NCI-H1092 treated with DMSO at 0.1 percent for 48 hours (cell line): ENCODE measurements around the gene CAMTA1.

Experiments used
- DNase-seq: peaks from one replicate; lab custom pipeline; 2025; lab: John Stamatoyannopoulos, UW

Gene CAMTA1

DNA sequence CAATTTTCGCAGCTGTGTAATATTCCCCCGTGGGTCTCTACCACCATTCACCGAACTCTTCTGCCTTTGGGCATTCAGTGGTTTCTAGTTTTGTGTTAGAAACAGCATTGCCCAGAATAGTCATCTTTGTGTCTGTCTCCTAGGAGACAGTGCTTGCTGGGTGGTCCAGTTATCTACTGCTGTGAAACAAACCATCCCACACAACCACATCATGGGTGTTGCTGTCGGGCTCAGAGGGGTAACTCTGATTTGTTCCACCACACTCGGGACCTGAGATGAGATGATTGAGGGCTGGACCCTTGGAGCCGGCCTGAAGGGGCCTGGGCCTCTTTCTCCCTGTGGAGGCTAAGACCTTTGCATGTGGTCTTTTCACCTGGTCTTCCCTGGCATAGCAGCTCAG is 558.6 kb downstream of the CAMTA1 start:
- DNase-seq: no peak

GRCh38 chr1:7344299-7344698 is 559.0 kb downstream of the CAMTA1 start:
- DNase-seq: no peak

GRCh38 chr1:7345516-7345915 is 560.3 kb downstream of the CAMTA1 start:
- DNase-seq: no peak

DNA sequence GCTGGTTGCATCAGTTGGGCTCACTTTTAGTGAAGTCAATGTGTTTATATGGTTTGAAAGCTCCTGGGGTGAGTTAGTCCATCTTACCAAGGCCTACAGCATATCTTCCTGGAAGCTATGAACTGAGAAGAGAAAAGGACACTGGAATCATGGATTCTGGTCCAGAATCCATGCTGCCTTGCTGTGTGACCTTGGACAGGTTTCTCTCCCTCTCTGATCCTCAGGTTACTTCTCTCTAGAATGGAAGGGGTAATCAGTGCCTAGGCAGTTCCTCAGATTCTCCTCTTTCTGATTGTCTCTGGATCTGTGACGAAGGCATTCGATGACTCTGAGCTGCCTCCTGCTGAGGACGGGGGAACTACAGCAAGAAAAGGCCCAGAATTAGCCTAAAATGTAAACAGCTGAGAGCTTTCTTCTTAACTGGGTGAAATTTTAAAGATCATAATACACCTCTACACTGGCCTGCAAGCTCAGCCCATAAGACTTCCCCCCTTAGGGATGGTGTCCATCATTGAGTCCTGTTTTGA is 560.9 kb downstream of the CAMTA1 start:
- no peak for DNase-seq

DNA sequence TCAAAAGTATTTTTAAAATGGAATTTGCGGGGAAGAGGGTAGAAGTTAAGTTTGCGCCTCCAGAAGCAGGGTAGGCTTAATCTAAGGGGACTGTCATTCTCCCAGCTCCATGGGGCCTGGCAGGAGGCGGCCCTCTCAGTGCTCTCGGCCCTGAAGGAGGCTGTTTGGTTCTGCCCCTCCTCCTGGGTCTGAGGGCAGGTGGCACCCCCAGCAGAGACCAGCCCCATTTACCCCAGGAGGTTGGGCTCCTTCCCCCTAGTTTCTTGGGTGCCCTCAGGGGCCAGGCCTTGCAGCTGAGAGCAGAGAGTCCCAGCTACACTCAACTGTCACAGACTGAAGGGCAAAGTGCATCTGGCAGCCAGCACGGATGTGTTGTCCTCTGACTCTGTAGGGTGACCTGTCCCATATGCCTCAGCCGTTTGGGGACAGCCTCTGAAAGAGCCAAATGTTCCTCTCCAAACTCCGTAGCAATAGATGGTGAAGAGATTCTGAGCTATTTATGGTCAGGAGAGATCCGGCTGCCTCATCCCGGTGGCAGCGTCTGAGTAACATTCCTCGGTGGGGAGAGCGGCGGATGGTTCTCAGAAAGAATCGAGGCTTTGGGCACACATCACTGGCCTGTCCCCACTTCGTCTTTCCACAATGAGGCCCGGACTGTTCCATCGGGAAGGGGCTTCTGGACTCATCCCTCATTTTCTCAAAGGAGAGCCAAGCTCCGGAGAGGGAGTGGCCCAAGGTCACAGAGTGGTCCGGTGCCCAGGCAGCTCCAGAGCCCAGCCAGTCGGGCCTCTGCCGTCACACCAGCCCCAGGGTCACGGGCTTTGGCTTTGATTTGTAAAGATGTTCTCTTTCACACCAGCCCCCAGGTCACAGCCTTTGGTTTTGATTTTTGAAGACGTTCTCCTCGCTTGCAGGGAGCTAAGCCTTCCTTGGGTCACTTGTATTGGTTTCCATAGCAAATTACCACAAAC is 561.6 kb downstream of the CAMTA1 start:
- no peak for DNase-seq

GRCh38 chr1:7348073-7348472 is 562.8 kb downstream of the CAMTA1 start:
- no peak for DNase-seq

DNA sequence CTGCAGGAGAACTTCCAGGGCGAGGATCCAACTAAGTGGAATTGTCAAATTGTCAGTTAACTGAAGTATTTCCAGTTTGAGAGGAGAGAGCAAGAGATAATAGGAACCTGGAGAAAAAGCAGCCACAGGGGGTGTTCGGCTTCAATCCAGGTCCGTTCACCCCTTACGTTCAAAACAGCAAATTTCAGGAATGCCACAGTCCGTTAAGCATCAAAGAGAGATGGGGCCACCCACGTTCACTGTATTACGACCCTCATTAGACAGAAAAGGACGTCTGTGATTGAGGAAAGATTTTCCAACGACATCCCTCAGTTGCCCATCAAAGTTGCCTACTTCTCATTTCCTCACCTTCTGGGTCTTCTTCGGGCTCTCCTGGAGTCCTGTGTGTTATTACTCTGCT is 563.3 kb downstream of the CAMTA1 start:
- DNase-seq: no peak

- no peak for DNase-seq
Observed at GRCh38 chr1:7350804-7351203, 565.5 kb downstream of the CAMTA1 start.

DNA sequence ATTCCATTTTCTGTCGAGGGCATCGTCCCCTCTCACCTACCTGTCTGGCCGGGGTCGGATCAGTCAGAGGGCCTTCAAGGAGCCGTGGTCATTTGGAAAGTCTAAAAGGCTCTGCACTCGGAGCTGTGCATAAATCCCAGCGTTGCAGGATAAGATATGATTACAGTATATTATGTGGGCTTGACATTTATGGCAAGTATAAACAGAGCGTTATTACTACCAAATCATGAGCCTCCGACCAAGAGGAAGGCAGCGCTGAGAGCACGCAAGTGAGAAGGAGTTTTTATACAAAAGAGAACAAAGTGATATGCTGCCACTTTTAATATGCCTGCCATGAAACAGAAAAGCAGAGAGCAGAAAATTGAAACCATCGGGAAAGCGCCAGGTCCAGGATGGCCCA is 566.4 kb downstream of the CAMTA1 start:
- no peak for DNase-seq

DNA sequence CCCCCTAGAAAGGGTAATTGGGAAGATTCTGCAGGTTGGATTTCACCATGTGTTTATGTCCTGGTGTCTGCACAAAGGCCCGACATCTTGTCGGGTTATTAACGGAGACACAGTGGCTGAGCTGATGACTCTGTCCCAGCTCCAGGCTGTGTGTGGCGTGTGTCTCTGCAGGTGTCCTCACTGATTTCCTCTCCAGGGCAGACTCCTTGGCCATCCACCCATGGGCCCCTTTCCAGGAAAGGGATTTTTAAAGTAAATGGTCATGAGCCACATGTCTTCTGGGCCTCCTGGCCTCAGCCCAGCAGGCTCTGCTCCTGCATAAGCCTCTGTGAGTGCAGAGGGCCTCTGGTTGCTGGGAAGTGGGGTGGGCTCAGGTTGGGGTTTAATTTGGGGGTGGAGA is 567.1 kb downstream of the CAMTA1 start:
- DNase-seq: no peak

DNA sequence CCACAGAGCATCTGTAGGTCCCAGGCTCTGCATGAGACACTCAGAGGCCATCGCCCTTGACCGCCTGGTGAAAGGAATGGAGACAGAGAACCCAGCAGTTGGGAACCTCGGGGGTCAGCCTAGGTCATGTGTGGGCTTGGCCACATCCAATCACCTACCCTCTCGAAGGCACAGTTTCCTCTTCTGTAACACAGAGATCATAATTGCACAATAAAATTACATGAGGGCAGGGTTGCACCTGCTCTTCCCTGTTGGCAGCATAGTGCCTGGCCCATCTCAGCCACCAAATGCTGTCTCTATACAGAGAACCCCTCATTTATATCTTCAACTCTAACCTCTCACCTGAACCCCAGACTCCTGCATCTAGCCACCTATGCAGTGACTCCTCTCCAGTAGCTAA is 567.7 kb downstream of the CAMTA1 start:
- no peak for DNase-seq

DNA sequence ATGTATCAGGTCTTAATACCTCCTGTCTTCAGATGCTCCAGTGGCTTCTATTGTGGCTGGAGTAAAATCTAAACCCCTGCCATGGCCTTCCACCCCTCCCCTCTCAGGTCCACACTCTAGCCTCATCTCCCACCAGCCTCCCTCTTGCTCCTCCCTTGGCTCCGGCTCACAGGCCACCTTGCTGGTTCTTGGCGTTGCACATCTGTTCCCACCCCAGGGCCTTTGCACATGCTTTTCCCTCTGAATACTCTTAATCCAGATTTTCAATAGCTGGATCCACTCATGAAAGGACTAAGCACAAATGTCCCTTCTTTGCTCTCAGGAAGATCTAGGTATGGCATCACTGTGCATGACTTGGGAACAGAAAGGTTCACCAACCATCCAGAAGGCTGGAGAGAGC is 570.4 kb downstream of the CAMTA1 start:
- no peak for DNase-seq

DNA sequence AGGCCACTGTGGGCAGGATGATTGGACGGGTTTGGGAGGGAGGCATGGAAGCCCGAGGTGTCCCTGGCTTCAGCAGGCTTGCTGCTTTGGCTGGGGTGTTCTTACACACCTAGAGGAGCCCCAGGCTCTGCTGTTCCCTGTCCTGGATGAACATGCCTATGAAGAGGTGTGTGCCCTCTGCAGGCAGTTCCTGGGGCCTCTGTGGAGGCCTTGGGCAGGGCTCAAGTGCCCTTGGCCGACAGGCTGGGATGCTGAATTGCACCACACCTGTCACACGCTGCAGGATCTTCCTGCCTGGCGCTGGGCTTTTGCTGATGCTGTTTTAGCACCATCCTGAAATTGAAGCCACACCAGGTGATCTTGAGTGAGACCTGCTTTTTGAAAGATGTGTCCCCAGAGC is 570.8 kb downstream of the CAMTA1 start:
- DNase-seq: no peak

- no peak for DNase-seq
Observed at GRCh38 chr1:7358425-7358824, 573.2 kb downstream of the CAMTA1 start.

DNA sequence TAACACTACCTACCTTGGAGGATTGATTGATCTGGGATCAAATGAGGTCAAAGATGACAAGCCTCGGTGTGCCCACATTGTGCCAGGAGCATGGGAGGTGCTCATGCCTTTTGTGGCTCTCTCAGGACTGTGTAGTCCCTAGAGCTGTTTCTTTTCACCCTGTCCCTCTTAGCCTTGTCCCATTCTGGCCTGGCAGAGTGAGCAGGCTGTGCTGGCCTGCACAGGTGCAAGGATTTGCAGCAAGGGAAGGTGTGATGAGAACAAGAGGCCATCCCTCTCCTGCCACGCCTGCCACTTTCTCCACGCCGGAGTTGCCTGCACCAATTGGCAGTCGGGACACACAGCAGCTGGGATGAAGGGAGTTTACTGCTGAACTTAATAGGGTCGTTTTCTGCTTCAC is 575.3 kb downstream of the CAMTA1 start:
- DNase-seq: no peak

DNA sequence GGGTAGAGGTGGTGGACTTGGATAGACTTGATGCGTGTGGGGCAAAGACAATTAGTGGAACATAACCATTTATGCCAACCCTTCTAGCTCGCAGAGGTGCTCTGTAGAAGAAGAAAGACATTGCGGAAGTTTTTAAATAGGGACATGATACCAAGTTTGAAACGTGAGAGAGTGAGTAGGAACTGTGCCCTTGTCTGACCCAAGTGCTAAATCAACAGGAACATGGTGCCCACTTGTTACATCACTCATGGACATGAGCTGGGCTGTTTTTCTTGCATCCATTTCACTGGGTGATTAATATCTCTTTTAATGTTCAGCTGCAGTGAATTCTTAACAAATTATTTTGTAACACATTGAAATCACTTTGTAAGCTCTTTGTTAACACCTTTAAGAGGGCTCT is 577.7 kb downstream of the CAMTA1 start:
- DNase-seq: no peak

GRCh38 chr1:7363450-7363849 is 578.2 kb downstream of the CAMTA1 start:
- DNase-seq: no peak

GRCh38 chr1:7365706-7366105 is 580.5 kb downstream of the CAMTA1 start:
- DNase-seq: no peak

DNA sequence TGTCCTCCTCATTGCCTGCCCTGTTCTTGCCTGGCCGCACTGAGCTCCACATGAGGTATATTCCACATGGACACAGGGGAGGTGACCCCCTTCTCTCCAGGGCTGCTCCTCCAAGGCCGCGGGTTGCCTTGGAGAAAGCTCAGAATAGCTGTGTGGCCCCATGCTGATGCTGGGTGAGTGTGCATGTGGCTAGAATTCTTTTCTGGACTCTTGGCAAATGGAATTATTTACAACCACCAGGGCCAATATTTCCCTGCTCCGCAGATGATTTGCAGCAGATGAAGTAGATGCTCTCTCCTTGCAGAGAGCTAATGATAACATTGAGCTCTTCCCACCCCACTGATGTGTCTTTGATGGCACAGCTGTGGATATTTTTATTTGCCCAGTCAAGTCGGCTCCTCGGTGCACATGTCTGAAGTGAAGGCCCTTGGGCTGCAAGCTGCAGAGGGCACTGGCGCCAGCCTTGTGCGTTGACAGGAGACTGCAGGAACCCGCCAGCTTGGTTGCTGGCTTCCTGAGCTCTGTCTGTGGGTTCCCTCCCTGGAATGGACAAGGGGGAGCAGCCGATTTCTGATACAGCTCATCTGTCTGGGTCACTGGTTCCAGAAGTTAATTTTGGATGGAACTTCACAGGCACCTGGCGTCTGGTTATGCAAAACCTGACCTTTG is 581.2 kb downstream of the CAMTA1 start:
- peak; percentile 85 for DNase-seq

DNA sequence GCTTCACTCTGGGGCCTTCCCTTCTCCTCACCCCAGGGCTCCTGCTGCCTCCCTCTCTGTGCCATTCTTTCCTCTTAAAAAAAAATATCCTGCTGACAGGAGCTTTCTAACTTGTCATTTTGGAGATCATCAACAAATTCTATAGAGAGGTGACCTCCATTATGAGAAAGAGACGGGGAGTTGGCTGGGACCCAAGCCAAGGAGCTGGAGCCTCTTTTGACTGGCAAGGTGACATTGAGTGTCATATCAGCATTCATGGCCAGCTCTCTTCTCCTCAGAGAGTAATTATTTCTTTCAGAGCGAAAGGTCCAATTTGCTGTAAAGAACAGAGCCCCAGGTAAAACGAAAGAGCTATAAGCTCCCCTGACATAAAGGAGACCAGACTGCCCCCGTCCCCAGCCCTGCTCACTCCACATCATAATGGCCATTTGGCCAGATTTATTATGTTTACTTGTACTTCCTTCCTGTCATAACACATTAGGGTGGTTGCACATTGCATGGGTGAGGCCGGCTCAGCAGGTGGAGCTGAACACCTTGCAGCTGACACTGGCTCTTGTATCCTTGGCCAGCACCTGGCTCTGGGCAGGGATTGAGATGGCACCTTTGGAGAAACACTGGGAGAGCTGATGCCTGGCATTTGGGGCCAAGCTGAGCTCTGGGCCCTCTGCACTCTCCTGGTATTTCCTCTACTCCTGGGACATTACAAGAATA is 581.9 kb downstream of the CAMTA1 start:
- peak; percentile 91 for DNase-seq

GRCh38 chr1:7369866-7370265 is 584.6 kb downstream of the CAMTA1 start:
- DNase-seq: no peak

DNA sequence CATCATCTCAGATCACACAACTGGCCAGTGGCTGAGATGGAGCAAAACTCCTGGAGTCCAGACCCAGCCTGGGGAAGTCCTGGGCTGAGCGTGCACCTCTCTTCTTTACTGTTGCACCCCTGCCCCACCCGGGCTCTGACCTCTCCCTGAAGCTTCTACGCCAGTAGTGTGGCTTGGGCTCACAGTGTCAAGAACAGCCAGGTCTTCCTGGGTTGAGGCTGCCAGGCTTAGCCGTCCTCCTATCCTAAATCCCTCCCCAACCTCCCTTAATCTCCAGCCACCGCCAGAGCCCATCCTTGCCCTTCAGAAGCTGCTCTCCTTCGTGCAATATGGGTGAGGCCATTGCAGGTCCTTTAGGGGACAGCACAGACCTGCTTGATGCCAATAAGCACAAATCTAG is 586.7 kb downstream of the CAMTA1 start:
- no peak for DNase-seq
